Neural progenitor cell (in vitro differentiated cells): Measurements from ENCODE around the gene TMEM208.

Experiments used
- CTCF ChIP-seq: fragments of 200-600 bp; sonication (generic); IDR thresholded peaks from 2 replicates; pipeline ENCODE4 v1.5.1; 2017; ENCODE audit warnings: antibody characterized with exemption, mild to moderate bottlenecking
- EZH2 ChIP-seq: fragments of 200-600 bp; sonication (generic); IDR thresholded peaks from 2 replicates; pipeline ENCODE4 v1.6.1; 2017; ENCODE audit warnings: antibody characterized with exemption, mild to moderate bottlenecking, moderate library complexity
- EZH2phosphoT487 ChIP-seq: fragments of 200-600 bp; sonication (generic); IDR thresholded peaks from 2 replicates; pipeline ENCODE4 v1.6.1; 2017; ENCODE audit warnings: antibody characterized with exemption

- TF ChIP-seq CTCF: no peak
- no peak for TF ChIP-seq EZH2phosphoT487
- no peak for TF ChIP-seq EZH2
These were observed 43.1 kb upstream of the TMEM208 start, which contains the start of gene MATCAP1 for GRCh38 chr16:67183627-67184452.
